ENCODE results near the gene ERV3-1.

DNA sequence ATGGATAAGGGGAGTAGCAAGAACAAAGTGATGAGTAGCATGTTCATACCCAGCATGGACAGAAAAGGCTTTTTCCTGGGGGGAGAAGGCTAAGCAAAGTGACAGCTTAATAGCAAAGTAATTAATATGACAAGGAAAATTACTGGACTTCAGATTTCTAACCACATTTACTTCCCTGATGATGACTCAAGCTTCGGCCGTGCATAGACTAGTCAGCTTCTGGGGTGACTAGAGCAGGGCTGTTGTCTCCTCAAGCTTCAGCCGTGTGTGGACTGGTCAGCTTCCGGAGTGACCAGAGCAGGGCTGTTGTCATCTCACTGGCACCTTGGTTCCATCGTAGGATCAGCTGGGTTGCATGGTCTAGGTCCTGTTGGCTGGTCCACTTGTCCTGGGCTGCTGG lies 13.5 kb downstream of the ERV3-1 start:
- no peak for TF ChIP-seq POLR2A (IDR thresholded peaks at IDR 0.05)
- no peak for TF ChIP-seq EP300 (IDR thresholded peaks at IDR 0.05; ENCODE audit: low read depth)
- TF ChIP-seq, protein P1, sequence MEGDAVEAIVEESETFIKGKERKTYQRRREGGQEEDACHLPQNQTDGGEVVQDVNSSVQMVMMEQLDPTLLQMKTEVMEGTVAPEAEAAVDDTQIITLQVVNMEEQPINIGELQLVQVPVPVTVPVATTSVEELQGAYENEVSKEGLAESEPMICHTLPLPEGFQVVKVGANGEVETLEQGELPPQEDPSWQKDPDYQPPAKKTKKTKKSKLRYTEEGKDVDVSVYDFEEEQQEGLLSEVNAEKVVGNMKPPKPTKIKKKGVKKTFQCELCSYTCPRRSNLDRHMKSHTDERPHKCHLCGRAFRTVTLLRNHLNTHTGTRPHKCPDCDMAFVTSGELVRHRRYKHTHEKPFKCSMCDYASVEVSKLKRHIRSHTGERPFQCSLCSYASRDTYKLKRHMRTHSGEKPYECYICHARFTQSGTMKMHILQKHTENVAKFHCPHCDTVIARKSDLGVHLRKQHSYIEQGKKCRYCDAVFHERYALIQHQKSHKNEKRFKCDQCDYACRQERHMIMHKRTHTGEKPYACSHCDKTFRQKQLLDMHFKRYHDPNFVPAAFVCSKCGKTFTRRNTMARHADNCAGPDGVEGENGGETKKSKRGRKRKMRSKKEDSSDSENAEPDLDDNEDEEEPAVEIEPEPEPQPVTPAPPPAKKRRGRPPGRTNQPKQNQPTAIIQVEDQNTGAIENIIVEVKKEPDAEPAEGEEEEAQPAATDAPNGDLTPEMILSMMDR (IDR thresholded peaks at IDR 0.05): no peak
